B cell (primary cell): ENCODE results near the gene PRRT2. TPM values are rescaled to one million over a fixed set of nuclear protein-coding genes. Genes with fewer than 3 reads are reported as not detected.

ENCODE experiments used
- ATAC-seq: fragments of 200-7000 bp; cut with Tn5 transposase; one replicate; pipeline ENCODE4 v1.10.0; 2021; ENCODE audit warnings: low read depth, mild to moderate bottlenecking, moderate number of reproducible peaks, moderate library complexity
- CTCF ChIA-PET: fragments of 350-600 bp; sonication (Branson Sonifier 250); formaldehyde crosslinking; loops from one replicate; lab custom pipeline; 2021; ENCODE audit warnings: antibody characterized with exemption, inconsistent platforms; lab: Charles Lee
- POLR2A ChIA-PET: fragments of 350-600 bp; sonication (Branson Sonifier 250); formaldehyde crosslinking; loops from one replicate; lab custom pipeline; 2021; ENCODE audit warnings: antibody characterized with exemption; lab: Charles Lee
- DNase-seq: peaks from one replicate; pipeline ENCODE4 v3.0.0; 2013
- H2AFZ ChIP-seq: 2 replicates; pipeline ENCODE4 v1.6.1; 2012; ENCODE audit warnings: mild to moderate bottlenecking, low read depth, low read length; ENCODE audit not compliant: insufficient read depth, poor library complexity, severe bottlenecking
- H3K27ac ChIP-seq, 2 donors: 1 replicate in 1 of 2; 2 replicates in 1 of 2; pipeline ENCODE4 v1.5.1; 2012 to 2013; ENCODE audit warnings: low read length in 2 of 2, mild to moderate bottlenecking in 2 of 2, moderate library complexity in 1 of 2
- H3K27me3 ChIP-seq, 4 experiments: fragments of 200-600 bp in 1 of 4; sonication (generic) in 1 of 4; replicated peaks in 1 of 4; 1 replicate in 2 of 4; 2 replicates in 2 of 4; pipeline versions ENCODE4 v1.6.1 to v1.7.0; 2013 to 2016; ENCODE audit warnings: low read length in 3 of 4, mild to moderate bottlenecking in 2 of 4, mixed read lengths in 1 of 4, moderate library complexity in 1 of 4; ENCODE audit not compliant: insufficient read depth in 4 of 4, control insufficient read depth in 3 of 4; ENCODE audit errors: control extremely low read depth in 1 of 4
- H3K36me3 ChIP-seq, 2 experiments: replicated peaks in 1 of 2; 1 replicate in 1 of 2; 2 replicates in 1 of 2; pipeline versions ENCODE4 v1.6.1 to v1.7.1; 2013; ENCODE audit warnings: low read length in 1 of 2; ENCODE audit not compliant: insufficient read depth in 2 of 2, control insufficient read depth in 1 of 2; ENCODE audit errors: control extremely low read depth in 1 of 2, extremely low read depth in 1 of 2
- H3K4me1 ChIP-seq, 2 donors: fragments of 200-600 bp in 1 of 2; sonication (generic) in 1 of 2; 1 replicate in 1 of 2; 2 replicates in 1 of 2; pipeline versions ENCODE4 v1.5.1 to v1.6.1; 2013 to 2017; ENCODE audit warnings: low read length in 2 of 2; ENCODE audit not compliant: control insufficient read depth in 2 of 2, insufficient read depth in 2 of 2
- H3K4me2 ChIP-seq: replicated peaks from 2 replicates; pipeline ENCODE3; 2012; ENCODE audit warnings: mild to moderate bottlenecking, low read depth, low read length; ENCODE audit not compliant: poor library complexity, severe bottlenecking
- H3K4me3 ChIP-seq, 5 experiments: fragments of 200-600 bp in 1 of 5; sonication (generic) in 1 of 5; 1 replicate in 3 of 5; 2 replicates in 2 of 5; pipeline versions ENCODE4 v1.5.1 to v1.7.0; 2011 to 2016; ENCODE audit warnings: low read length in 4 of 5, mild to moderate bottlenecking in 4 of 5, low read depth in 2 of 5, control low read depth in 1 of 5, moderate library complexity in 1 of 5; ENCODE audit not compliant: insufficient read depth in 1 of 5; ENCODE audit errors: control extremely low read depth in 1 of 5, extremely low read depth in 1 of 5
- H3K79me2 ChIP-seq: fragments of 200-600 bp; sonication (generic); one replicate; pipeline ENCODE4 v1.6.0; 2016; ENCODE audit warnings: low read length; ENCODE audit not compliant: control insufficient read depth, insufficient read depth
- H3K9ac ChIP-seq: fragments of 200-600 bp; sonication (generic); 2 replicates; pipeline ENCODE4 v1.6.1; 2017; ENCODE audit warnings: mild to moderate bottlenecking, low read length, moderate library complexity
- H3K9me3 ChIP-seq, 3 donors: one replicate each; pipeline versions ENCODE4 v1.6.1 to v1.7.1; 2013; ENCODE audit warnings: low read length in 2 of 3; ENCODE audit not compliant: control insufficient read depth in 2 of 3, insufficient read depth in 1 of 3; ENCODE audit errors: control extremely low read depth in 1 of 3
- H4K20me1 ChIP-seq: 2 replicates; pipeline ENCODE4 v1.6.0; 2012; ENCODE audit warnings: mild to moderate bottlenecking, low read length; ENCODE audit not compliant: insufficient read depth, control insufficient read depth, poor library complexity, severe bottlenecking
- H3K27ac Mint-ChIP-seq: one replicate; pipeline ENCODE4 v1.8.0; 2021; ENCODE audit warnings: mixed read lengths
- H3K27me3 Mint-ChIP-seq: one replicate; pipeline ENCODE4 v1.8.0; 2021; ENCODE audit warnings: mixed read lengths
- H3K4me1 Mint-ChIP-seq: one replicate; pipeline ENCODE4 v1.8.0; 2021; ENCODE audit warnings: mixed read lengths
- H3K4me3 Mint-ChIP-seq: one replicate; pipeline ENCODE4 v1.8.0; 2021; ENCODE audit warnings: mixed read lengths
- H3K9me3 Mint-ChIP-seq: one replicate; pipeline ENCODE4 v1.8.0; 2022; ENCODE audit warnings: mixed read lengths; ENCODE audit not compliant: insufficient read depth
- EZH2 ChIP-seq: IDR thresholded peaks from 2 replicates; pipeline ENCODE4 v1.6.1; 2012; ENCODE audit warnings: borderline replicate concordance, low read depth, mild to moderate bottlenecking, moderate library complexity, low read length; ENCODE audit not compliant: insufficient read depth, poor library complexity, severe bottlenecking
- WGBS: methylation state at CpG from one replicate; pipeline ENCODE4 v1.1.5; 2013; ENCODE audit warnings: missing lambda C conversion rate; ENCODE audit not compliant: insufficient coverage; 5-methylcytosine and 5-hydroxymethylcytosine counted together
- intact Hi-C: fragments of 100-400 bp; cut with micrococcal nuclease; formaldehyde crosslinking; loops from one replicate; pipeline ENCODE4 v1.10.0; 2022
- polyA plus RNA-seq: library from polyadenylated mRNA; depleted of rRNA; stranded (reverse); fragments of >200 nt; gene quantifications from 2 replicates; pipeline ENCODE4 v1.2.3, GENCODE V29; 2012
- total RNA-seq, 2 donors: library from RNA; stranded (reverse); fragments of 120-200 nt in 1 of 2; gene quantifications; 1 replicate in 1 of 2; 2 replicates in 1 of 2; pipeline versions ENCODE4 v1.2.3 to v1.2.4, GENCODE V29; 2013 to 2022
- TF ChIP-seq, protein P1 (sequence below): fragments of 200-600 bp; IDR thresholded peaks from one replicate; pipeline ENCODE4 v1.8.0; 2022; ENCODE audit warnings: antibody characterized with exemption, mild to moderate bottlenecking

Gene PRRT2
- total and polyA plus RNA-seq, 2 donors (not counting 1 experiment from before 2014, with no cell fraction given), result 0.79 to 3.1 TPM

DNA sequence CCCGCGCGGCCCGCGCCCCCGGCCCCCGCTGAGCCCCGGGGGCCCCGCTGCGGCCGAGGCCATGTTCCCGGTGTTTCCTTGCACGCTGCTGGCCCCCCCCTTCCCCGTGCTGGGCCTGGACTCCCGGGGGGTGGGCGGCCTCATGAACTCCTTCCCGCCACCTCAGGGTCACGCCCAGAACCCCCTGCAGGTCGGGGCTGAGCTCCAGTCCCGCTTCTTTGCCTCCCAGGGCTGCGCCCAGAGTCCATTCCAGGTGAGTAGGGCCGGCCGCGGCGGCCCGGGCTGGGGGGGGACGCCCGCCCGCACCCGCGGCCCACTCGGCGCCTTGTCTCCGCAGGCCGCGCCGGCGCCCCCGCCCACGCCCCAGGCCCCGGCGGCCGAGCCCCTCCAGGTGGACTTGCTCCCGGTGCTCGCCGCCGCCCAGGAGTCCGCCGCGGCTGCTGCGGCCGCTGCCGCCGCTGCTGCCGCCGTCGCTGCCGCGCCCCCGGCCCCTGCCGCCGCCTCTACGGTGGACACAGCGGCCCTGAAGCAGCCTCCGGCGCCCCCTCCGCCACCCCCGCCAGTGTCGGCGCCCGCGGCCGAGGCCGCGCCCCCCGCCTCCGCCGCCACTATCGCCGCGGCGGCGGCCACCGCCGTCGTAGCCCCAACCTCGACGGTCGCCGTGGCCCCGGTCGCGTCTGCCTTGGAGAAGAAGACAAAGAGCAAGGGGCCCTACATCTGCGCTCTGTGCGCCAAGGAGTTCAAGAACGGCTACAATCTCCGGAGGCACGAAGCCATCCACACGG, 5.2 kb upstream of the PRRT2 start:
- TF ChIP-seq, protein P1, sequence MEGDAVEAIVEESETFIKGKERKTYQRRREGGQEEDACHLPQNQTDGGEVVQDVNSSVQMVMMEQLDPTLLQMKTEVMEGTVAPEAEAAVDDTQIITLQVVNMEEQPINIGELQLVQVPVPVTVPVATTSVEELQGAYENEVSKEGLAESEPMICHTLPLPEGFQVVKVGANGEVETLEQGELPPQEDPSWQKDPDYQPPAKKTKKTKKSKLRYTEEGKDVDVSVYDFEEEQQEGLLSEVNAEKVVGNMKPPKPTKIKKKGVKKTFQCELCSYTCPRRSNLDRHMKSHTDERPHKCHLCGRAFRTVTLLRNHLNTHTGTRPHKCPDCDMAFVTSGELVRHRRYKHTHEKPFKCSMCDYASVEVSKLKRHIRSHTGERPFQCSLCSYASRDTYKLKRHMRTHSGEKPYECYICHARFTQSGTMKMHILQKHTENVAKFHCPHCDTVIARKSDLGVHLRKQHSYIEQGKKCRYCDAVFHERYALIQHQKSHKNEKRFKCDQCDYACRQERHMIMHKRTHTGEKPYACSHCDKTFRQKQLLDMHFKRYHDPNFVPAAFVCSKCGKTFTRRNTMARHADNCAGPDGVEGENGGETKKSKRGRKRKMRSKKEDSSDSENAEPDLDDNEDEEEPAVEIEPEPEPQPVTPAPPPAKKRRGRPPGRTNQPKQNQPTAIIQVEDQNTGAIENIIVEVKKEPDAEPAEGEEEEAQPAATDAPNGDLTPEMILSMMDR, result no peak
- no peak for TF ChIP-seq EZH2
- peak overlapping the region; percentile 93 for H3K4me3 Mint-ChIP-seq
- Histone ChIP-seq H3K79me2 (peaks cover 37% of the 10 kb centered on the region), H3K36me3 (peaks cover 2 to 18% of the 10 kb centered on the region in 2 experiments), H3K4me1 (peaks cover 56 to 61% of the 10 kb centered on the region in 2 donors), H2AFZ (peak overlapping the region; percentile 62), H3K27ac (peak overlapping the region; percentile 68 to 89), H3K9me3 (peaks cover 0 to 5% (median 0%) of the 10 kb centered on the region in 3 donors), H3K4me3 (peak overlapping the region; percentile 25 to 77 (median 66)), H3K4me2 (peak overlapping the region; percentile 99), H3K27me3 (peaks cover 0 to 7% (median 2%) of the 10 kb centered on the region in 4 experiments), H3K9ac (peak overlapping the region; percentile 68), H4K20me1 (peaks cover 39% of the 10 kb centered on the region)
- WGBS, result under 1% methylated on average over 99 of the region's 99 CpGs
- peak overlapping the region; percentile 94 for H3K27ac Mint-ChIP-seq
- POLR2A ChIA-PET, result interaction anchor here (0.6 to 4.3 kb wide), 13 partner anchors 9 to 198 kb away, joined by 3 to 31 read pairs (median 7); partner anchors contain the start of genes C16orf54, KCTD13, KIF22 and PAGR1
- H3K27me3 Mint-ChIP-seq, result no peaks in the 10 kb centered on the region
- no peaks in the 10 kb centered on the region for H3K9me3 Mint-ChIP-seq
- CTCF ChIA-PET, result interaction anchor here (0.7 to 3.8 kb wide), 18 partner anchors 11 to 225 kb away, joined by 3 to 66 read pairs (median 4); partner anchors contain the start of genes C16orf54, KIF22, MVP and PAGR1
- ATAC-seq (no peak), DNase-seq (peak; percentile 74)
- intact Hi-C loops, result loop anchor here (1.0 to 5.0 kb wide), 3 partner anchors 41 to 198 kb away; no protein-coding TSS in a partner anchor
- peaks cover 57% of the 10 kb centered on the region for H3K4me1 Mint-ChIP-seq
